Keratinocyte (primary cell): ENCODE data around the gene HDAC10.

Source experiments
- CTCF ChIP-seq, 3 experiments: IDR thresholded peaks in 1 of 3; conservative IDR thresholded peaks in 1 of 3; optimal IDR thresholded peaks in 1 of 3; 2 replicates in 2 of 3; 3 replicates in 1 of 3; pipeline versions ENCODE3 to v1.5.1; 2011; ENCODE audit warnings: low read length in 3 of 3, mild to moderate bottlenecking in 3 of 3, moderate library complexity in 2 of 3, control low read depth in 1 of 3, inconsistent platforms in 1 of 3; ENCODE audit not compliant: insufficient read depth in 2 of 3; ENCODE audit errors: extremely low read depth in 1 of 3
- EZH2 ChIP-seq: IDR thresholded peaks from one replicate; pipeline ENCODE4 v1.6.1; 2012; ENCODE audit warnings: inconsistent platforms, mild to moderate bottlenecking, low read length, moderate library complexity

- no peak for TF ChIP-seq CTCF (optimal IDR thresholded peaks at IDR 0.05 in 1 of 3, IDR thresholded peaks at IDR 0.05 in 1 of 3, conservative IDR thresholded peaks at IDR 0.05 in 1 of 3; ENCODE audit: extremely low read depth in 1 of 3, insufficient read depth in 2 of 3, low read length in 3 of 3)
- TF ChIP-seq EZH2: no peak
Measured at GRCh38 chr22:50253046-50253915, 2.2 kb upstream of the HDAC10 start.
